GM12878 (cell line): ENCODE results near the gene WWOX.

Experiments
- CTCF ChIP-seq, 3 experiments: IDR thresholded peaks in 2 of 3; conservative IDR thresholded peaks in 1 of 3; 2 replicates each; pipeline ENCODE4 v1.5.1; 2011; ENCODE audit warnings: low read depth in 3 of 3, low read length in 3 of 3, mild to moderate bottlenecking in 3 of 3, control low read depth in 2 of 3, moderate library complexity in 2 of 3, inconsistent platforms in 1 of 3, mixed read lengths in 1 of 3; ENCODE audit not compliant: control insufficient read depth in 2 of 3, insufficient read depth in 1 of 3; ENCODE audit errors: extremely low read depth in 1 of 3
- HDAC6 ChIP-seq: fragments of 200-600 bp; sonication (generic); IDR thresholded peaks from one replicate; pipeline ENCODE4 v1.8.0; 2017; ENCODE audit warnings: antibody characterized with exemption; ENCODE audit not compliant: unreplicated experiment
- KDM1A ChIP-seq: fragments of 200-600 bp; sonication (generic); IDR thresholded peaks from 2 replicates; pipeline ENCODE4 v1.6.1; 2016; ENCODE audit warnings: borderline replicate concordance
- MYB ChIP-seq: fragments of 150-350 bp; IDR thresholded peaks from 2 replicates; pipeline ENCODE4 v1.6.1; 2014; ENCODE audit warnings: mild to moderate bottlenecking, low read depth, low read length, borderline replicate concordance
- PAX8 ChIP-seq: fragments of 450-650 bp; IDR thresholded peaks from 2 replicates; pipeline ENCODE4 v1.6.1; 2017; ENCODE audit warnings: mild to moderate bottlenecking, moderate library complexity
- RAD21 ChIP-seq: IDR thresholded peaks from 2 replicates; pipeline ENCODE4 v1.6.1; 2011; ENCODE audit warnings: mild to moderate bottlenecking, low read depth, low read length, moderate library complexity; ENCODE audit not compliant: insufficient read depth
- SIN3A ChIP-seq: IDR thresholded peaks from 2 replicates; pipeline ENCODE4 v1.6.1; 2012; ENCODE audit warnings: low read depth, low read length, improper control_type of control experiment
- SMC3 ChIP-seq: IDR thresholded peaks from 2 replicates; pipeline ENCODE4 v1.6.1; 2011; ENCODE audit warnings: low read length, improper control_type of control experiment, borderline replicate concordance
- SPI1 ChIP-seq: IDR thresholded peaks from 2 replicates; pipeline ENCODE4 v1.6.1; 2011; ENCODE audit warnings: low read depth, mild to moderate bottlenecking, low read length, moderate library complexity, borderline replicate concordance; ENCODE audit not compliant: insufficient read depth
- TBL1XR1 ChIP-seq: IDR thresholded peaks from 2 replicates; pipeline ENCODE4 v1.6.1; 2012; ENCODE audit warnings: low read depth, low read length, improper control_type of control experiment

GRCh38 chr16:79215289-79215688, 1115.8 kb downstream of the WWOX start:
- TF ChIP-seq KDM1A (no peak), RAD21 (no peak), CTCF (IDR thresholded peaks at IDR 0.05 in 2 of 3, conservative IDR thresholded peaks at IDR 0.05 in 1 of 3; ENCODE audit: control insufficient read depth in 2 of 3, extremely low read depth in 1 of 3, insufficient read depth in 1 of 3, low read depth in 3 of 3, low read length in 3 of 3) (no peak), MYB (no peak), SIN3A (no peak), SPI1 (no peak), PAX8 (no peak), SMC3 (no peak), HDAC6 (no peak), TBL1XR1 (no peak)
